ENCODE data around the gene NEK6.

NEK6 gene

DNA sequence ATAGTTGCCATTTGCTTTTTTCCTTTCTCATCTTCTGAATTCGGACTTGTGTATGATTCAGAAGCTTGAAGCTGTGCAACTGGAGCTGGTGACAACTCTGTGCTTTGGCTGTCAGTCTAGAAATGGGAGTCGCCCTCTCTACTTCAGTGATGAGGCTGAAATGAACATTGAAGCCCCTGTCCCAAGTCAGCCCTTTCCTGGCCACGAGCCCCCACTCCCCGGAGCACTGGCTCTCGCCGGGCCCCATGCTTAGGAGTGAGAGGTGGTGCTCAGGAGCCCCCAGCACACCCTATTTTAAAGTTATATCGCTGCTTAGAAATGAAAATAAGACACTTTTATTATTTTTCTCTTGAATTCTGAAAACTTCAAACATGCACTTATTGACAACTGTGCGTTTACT, 91.5 kb downstream of the NEK6 start:
- H3K27ac ChIP-seq (replicated peaks) = no peak overlapping the region
- H3K4me3 ChIP-seq (replicated peaks; ENCODE audit: insufficient read depth, low read length) = no peak overlapping the region
- no peaks in the 10 kb centered on the region for H3K27me3 ChIP-seq (ENCODE audit: insufficient read depth, poor library complexity, severe bottlenecking)
- TF ChIP-seq, protein P1, sequence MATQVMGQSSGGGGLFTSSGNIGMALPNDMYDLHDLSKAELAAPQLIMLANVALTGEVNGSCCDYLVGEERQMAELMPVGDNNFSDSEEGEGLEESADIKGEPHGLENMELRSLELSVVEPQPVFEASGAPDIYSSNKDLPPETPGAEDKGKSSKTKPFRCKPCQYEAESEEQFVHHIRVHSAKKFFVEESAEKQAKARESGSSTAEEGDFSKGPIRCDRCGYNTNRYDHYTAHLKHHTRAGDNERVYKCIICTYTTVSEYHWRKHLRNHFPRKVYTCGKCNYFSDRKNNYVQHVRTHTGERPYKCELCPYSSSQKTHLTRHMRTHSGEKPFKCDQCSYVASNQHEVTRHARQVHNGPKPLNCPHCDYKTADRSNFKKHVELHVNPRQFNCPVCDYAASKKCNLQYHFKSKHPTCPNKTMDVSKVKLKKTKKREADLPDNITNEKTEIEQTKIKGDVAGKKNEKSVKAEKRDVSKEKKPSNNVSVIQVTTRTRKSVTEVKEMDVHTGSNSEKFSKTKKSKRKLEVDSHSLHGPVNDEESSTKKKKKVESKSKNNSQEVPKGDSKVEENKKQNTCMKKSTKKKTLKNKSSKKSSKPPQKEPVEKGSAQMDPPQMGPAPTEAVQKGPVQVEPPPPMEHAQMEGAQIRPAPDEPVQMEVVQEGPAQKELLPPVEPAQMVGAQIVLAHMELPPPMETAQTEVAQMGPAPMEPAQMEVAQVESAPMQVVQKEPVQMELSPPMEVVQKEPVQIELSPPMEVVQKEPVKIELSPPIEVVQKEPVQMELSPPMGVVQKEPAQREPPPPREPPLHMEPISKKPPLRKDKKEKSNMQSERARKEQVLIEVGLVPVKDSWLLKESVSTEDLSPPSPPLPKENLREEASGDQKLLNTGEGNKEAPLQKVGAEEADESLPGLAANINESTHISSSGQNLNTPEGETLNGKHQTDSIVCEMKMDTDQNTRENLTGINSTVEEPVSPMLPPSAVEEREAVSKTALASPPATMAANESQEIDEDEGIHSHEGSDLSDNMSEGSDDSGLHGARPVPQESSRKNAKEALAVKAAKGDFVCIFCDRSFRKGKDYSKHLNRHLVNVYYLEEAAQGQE (IDR thresholded peaks at IDR 0.05; ENCODE audit: insufficient replicate concordance, low read depth) = no peak
- DNase-seq (ENCODE audit: low read depth in 1 of 2, low spot score in 1 of 2) = no peak

DNA sequence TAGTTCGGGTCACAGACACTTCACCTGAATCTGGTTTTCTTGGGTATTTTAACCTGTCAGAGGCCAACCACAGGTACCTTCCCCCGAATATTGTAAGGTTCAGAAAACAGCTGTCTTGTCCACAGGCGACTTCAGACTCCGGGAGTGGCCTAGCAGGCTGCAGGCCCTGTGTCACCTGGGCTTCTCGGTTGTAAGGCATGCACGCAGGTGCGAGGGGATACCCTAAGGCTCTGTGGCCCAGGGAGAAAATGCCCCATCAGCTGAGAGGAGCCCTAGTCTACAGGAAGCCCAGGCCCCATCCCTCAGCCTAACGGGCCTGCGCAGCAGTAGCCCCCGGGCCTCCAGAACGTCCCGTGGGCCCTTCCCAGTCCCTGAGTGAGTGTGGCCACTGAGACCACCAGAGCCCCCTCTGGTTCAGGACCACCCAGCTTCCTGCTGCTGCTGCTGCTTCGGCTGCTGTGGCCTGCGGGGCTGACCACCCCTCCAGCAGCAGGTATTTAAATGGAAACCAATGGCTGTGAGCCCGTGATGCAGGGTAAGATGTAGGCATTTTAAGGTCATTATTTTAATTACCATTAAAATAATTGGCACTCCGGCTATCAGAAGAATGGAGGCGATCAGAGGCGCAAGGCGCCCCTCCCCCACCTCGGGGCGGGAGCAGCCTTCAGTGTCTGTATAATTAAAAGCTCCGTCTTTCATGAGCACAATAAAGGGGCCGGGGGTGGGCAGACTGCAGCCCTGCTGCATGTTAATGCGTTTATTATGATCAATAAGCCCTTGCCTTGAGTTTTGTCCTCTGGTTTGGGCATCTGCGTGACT, 92.1 kb downstream of the NEK6 start:
- H3K4me3 ChIP-seq (replicated peaks; ENCODE audit: insufficient read depth, low read length) = no peak overlapping the region
- no peak for DNase-seq (ENCODE audit: low read depth in 1 of 2, low spot score in 1 of 2)
- no peak overlapping the region for H3K27ac ChIP-seq (replicated peaks)
- TF ChIP-seq GABPA (IDR thresholded peaks at IDR 0.05; ENCODE audit: low read depth) (no peak), POLR2AphosphoS5 (IDR thresholded peaks at IDR 0.05; ENCODE audit: low read depth) (peak; percentile 25; the same call in 1 of the 2 replicates), SPI1 (IDR thresholded peaks at IDR 0.05; ENCODE audit: borderline replicate concordance, low read depth) (no peak)
- TF ChIP-seq, protein P1 (IDR thresholded peaks at IDR 0.05; ENCODE audit: insufficient replicate concordance, low read depth) = no peak
- TF ChIP-seq, protein P2, sequence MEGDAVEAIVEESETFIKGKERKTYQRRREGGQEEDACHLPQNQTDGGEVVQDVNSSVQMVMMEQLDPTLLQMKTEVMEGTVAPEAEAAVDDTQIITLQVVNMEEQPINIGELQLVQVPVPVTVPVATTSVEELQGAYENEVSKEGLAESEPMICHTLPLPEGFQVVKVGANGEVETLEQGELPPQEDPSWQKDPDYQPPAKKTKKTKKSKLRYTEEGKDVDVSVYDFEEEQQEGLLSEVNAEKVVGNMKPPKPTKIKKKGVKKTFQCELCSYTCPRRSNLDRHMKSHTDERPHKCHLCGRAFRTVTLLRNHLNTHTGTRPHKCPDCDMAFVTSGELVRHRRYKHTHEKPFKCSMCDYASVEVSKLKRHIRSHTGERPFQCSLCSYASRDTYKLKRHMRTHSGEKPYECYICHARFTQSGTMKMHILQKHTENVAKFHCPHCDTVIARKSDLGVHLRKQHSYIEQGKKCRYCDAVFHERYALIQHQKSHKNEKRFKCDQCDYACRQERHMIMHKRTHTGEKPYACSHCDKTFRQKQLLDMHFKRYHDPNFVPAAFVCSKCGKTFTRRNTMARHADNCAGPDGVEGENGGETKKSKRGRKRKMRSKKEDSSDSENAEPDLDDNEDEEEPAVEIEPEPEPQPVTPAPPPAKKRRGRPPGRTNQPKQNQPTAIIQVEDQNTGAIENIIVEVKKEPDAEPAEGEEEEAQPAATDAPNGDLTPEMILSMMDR (IDR thresholded peaks at IDR 0.05; ENCODE audit: insufficient read depth, low read length) = no peak
- no peaks in the 10 kb centered on the region for H3K27me3 ChIP-seq (ENCODE audit: insufficient read depth, poor library complexity, severe bottlenecking)

DNA sequence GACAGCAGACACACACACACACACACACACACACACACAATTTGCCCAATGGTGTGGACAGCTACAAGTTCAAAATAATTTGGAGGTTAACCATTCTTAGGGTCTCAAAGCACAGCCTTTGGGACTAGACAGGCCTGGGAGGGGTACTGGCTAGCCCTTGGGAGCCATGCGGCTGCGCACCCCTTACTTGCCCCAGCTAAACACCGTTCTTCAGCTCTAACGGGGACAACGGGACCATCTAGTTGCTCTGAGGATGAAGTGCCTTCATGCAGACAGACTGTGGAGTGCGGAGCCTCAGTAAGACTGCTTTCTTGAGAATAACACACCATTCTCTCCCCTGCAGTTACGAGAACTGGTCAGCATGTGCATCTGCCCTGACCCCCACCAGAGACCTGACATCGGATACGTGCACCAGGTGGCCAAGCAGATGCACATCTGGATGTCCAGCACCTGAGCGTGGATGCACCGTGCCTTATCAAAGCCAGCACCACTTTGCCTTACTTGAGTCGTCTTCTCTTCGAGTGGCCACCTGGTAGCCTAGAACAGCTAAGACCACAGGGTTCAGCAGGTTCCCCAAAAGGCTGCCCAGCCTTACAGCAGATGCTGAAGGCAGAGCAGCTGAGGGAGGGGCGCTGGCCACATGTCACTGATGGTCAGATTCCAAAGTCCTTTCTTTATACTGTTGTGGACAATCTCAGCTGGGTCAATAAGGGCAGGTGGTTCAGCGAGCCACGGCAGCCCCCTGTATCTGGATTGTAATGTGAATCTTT, 92.9 kb downstream of the NEK6 start:
- H3K4me3 ChIP-seq (replicated peaks; ENCODE audit: insufficient read depth, low read length) = no peak overlapping the region
- no peak overlapping the region for H3K27ac ChIP-seq (replicated peaks)
- TF ChIP-seq GABPA (IDR thresholded peaks at IDR 0.05; ENCODE audit: low read depth) = no peak
- peak; percentile 87 for TF ChIP-seq POLR2AphosphoS5 (IDR thresholded peaks at IDR 0.05; ENCODE audit: low read depth)
- no peaks in the 10 kb centered on the region for H3K27me3 ChIP-seq (ENCODE audit: insufficient read depth, poor library complexity, severe bottlenecking)
- DNase-seq (ENCODE audit: low read depth in 1 of 2, low spot score in 1 of 2) = no peak

DNA sequence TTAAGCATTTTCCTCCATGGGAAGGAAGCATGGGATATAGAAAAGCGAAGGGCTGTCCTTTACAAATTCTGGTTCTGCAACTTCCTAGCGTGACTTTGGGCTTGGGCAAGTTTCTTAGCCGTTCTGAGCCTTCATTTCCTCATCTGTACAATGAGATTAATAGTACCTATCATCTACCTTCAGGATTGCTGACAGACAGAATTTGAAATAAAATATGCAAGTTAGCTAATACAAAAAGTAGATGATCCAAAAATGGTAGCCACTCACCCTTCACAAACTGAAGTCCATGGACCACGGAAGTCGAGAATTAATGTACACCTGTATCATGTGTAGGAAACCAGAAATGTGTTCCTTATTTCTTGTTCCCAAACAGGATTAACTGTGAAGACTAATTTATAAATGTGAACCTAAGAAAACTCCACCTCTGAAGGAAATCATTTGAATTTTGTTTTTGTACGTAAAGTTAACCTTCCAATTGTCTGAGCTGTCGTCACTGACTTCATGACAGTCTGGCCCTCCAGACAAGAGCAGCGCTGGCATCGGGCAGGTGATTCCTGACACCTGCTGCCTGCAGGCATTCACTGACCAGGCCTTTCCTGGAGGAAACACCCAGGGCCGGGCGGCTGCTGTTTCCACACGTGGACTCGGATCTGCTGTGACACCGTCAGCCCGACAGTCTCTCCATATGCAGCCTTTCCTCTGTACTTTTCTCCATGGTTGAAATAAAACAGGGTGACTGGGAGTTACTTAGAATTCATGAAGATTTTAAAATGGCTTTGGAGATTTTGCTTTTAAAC, 94.1 kb downstream of the NEK6 start:
- no peaks in the 10 kb centered on the region for H3K27me3 ChIP-seq (ENCODE audit: insufficient read depth, poor library complexity, severe bottlenecking)
- peak overlapping the region; percentile 34 for H3K27ac ChIP-seq (replicated peaks)
- TF ChIP-seq GABPA (IDR thresholded peaks at IDR 0.05; ENCODE audit: low read depth) (no peak), SPI1 (IDR thresholded peaks at IDR 0.05; ENCODE audit: borderline replicate concordance, low read depth) (no peak), POLR2AphosphoS5 (IDR thresholded peaks at IDR 0.05; ENCODE audit: low read depth) (no peak)
- TF ChIP-seq, protein P2 (IDR thresholded peaks at IDR 0.05; ENCODE audit: insufficient read depth, low read length) = no peak
- TF ChIP-seq, protein P1 (IDR thresholded peaks at IDR 0.05; ENCODE audit: insufficient replicate concordance, low read depth) = no peak
- H3K4me3 ChIP-seq (replicated peaks; ENCODE audit: insufficient read depth, low read length) = no peak overlapping the region
- no peak for DNase-seq (ENCODE audit: low read depth in 1 of 2, low spot score in 1 of 2)
